HCT116 (cell line): ENCODE results near the gene EXOC6B. TPM values are rescaled to one million over a fixed set of nuclear protein-coding genes. Genes with fewer than 3 reads are reported as not detected.

Source experiments
- ATAC-seq: fragments of 200-7000 bp; cut with Tn5 transposase; 2 replicates; pipeline ENCODE4 v1.9.1; 2020; ENCODE audit warnings: mild to moderate bottlenecking, moderate library complexity
- BruUV-seq: library from RNA; stranded (reverse); fragments of 400-500 nt; replicated peaks from 2 replicates; lab custom pipeline; 2021; lab: Mats Ljungman, UMichigan
- CTCF ChIA-PET: fragments of 300-600 bp; sonication (Branson Sonifier 250); formaldehyde crosslinking; loops from one replicate; lab custom pipeline; 2021; ENCODE audit warnings: antibody characterized with exemption; lab: Charles Lee
- POLR2A ChIA-PET: fragments of 300-600, 350-600 bp; sonication (Branson Sonifier 250); formaldehyde crosslinking; loops from one replicate; lab custom pipeline; 2021; ENCODE audit warnings: antibody characterized with exemption; lab: Charles Lee
- RAD21 ChIA-PET, 2 experiments: fragments of 300-600 bp; sonication (Branson Sonifier 250); formaldehyde crosslinking; loops; one replicate each; lab custom pipeline; 2023; ENCODE audit warnings: low total read pairs in 2 of 2; ENCODE audit not compliant: uncharacterized antibody in 2 of 2, unreplicated experiment in 2 of 2, low non-redundant PET in 1 of 2; lab: Charles Lee
- DNase-seq: peaks from one replicate; pipeline ENCODE4 v3.0.0-alpha.2; 2010; ENCODE audit warnings: low read depth, low spot score
- H2AFZ ChIP-seq: fragments of 200-600 bp; shearing (Covaris generic), sonication (generic); 2 replicates; pipeline ENCODE4 v1.6.1; 2017; ENCODE audit warnings: low read depth, mixed run types, mixed read lengths, antibody characterized with exemption, low read length; ENCODE audit not compliant: poor library complexity, severe bottlenecking
- H3K27ac ChIP-seq: 2 replicates; pipeline ENCODE4 v1.5.1; 2012; ENCODE audit warnings: low read depth, low read length
- H3K27me3 ChIP-seq: fragments of 200-600 bp; sonication (generic); 2 replicates; pipeline ENCODE4 v1.6.1; 2016; ENCODE audit warnings: mixed run types, low read length, mixed read lengths; ENCODE audit not compliant: insufficient read depth
- H3K36me3 ChIP-seq, 2 experiments: fragments of 200-500 bp in 1 of 2; fragments of 200-600 bp in 1 of 2; sonication (Bioruptor generic) in 1 of 2; sonication (generic) in 1 of 2; 2 replicates each; pipeline versions ENCODE4 v1.5.1 to v1.6.1; 2014 to 2016; ENCODE audit warnings: low read length in 2 of 2, inconsistent platforms in 1 of 2, mixed read lengths in 1 of 2, mixed run types in 1 of 2; ENCODE audit not compliant: insufficient read depth in 2 of 2, control insufficient read depth in 1 of 2
- H3K4me1 ChIP-seq, 2 experiments: fragments of 200-600 bp in 1 of 2; sonication (generic) in 1 of 2; 2 replicates each; pipeline versions ENCODE4 v1.5.1 to v1.6.1; 2012 to 2017; ENCODE audit warnings: low read length in 2 of 2, inconsistent platforms in 1 of 2, mild to moderate bottlenecking in 1 of 2, mixed read lengths in 1 of 2, mixed run types in 1 of 2, moderate library complexity in 1 of 2; ENCODE audit not compliant: insufficient read depth in 2 of 2, control insufficient read depth in 1 of 2
- H3K4me2 ChIP-seq: fragments of 200-600 bp; sonication (generic); 2 replicates; pipeline ENCODE4 v1.6.1; 2017; ENCODE audit warnings: mixed run types, low read length, mixed read lengths
- H3K4me3 ChIP-seq, 2 experiments: fragments of 200-600 bp in 1 of 2; sonication (generic) in 1 of 2; replicated peaks in 1 of 2; 2 replicates each; pipeline ENCODE4 v1.5.1; 2011 to 2016; ENCODE audit warnings: low read length in 2 of 2, control low read depth in 1 of 2, low read depth in 1 of 2, mild to moderate bottlenecking in 1 of 2, mixed read lengths in 1 of 2, mixed run types in 1 of 2
- H3K79me2 ChIP-seq: fragments of 200-600 bp; sonication (generic); 2 replicates; pipeline ENCODE4 v1.6.1; 2017; ENCODE audit warnings: mild to moderate bottlenecking, mixed run types, low read length, moderate library complexity, mixed read lengths; ENCODE audit not compliant: insufficient read depth
- H3K9ac ChIP-seq: fragments of 200-600 bp; sonication (generic); 2 replicates; pipeline ENCODE4 v1.6.1; 2016; ENCODE audit warnings: low read length, mixed read lengths
- H3K9me2 ChIP-seq: fragments of 200-600 bp; sonication (generic), shearing (Covaris generic); 2 replicates; pipeline ENCODE4 v1.6.1; 2017; ENCODE audit warnings: mixed run types, mild to moderate bottlenecking, moderate library complexity; ENCODE audit not compliant: insufficient read depth
- H3K9me3 ChIP-seq, 2 experiments: fragments of 200-500 bp in 1 of 2; fragments of 200-600 bp in 1 of 2; sonication (Bioruptor generic) in 1 of 2; sonication (generic) in 1 of 2; 2 replicates each; pipeline ENCODE4 v1.6.1; 2014 to 2017; ENCODE audit warnings: low read length in 2 of 2, mixed read lengths in 2 of 2, inconsistent platforms in 1 of 2, low read depth in 1 of 2, mild to moderate bottlenecking in 1 of 2, mixed run types in 1 of 2, moderate library complexity in 1 of 2; ENCODE audit not compliant: control insufficient read depth in 1 of 2, insufficient read depth in 1 of 2
- H4K20me1 ChIP-seq: fragments of 200-600 bp; sonication (generic), shearing (Covaris generic); 2 replicates; pipeline ENCODE4 v1.6.1; 2017; ENCODE audit warnings: mixed run types, mild to moderate bottlenecking, moderate library complexity; ENCODE audit not compliant: insufficient read depth
- CBX3 ChIP-seq: IDR thresholded peaks from 2 replicates; pipeline ENCODE4 v1.6.1; 2012; ENCODE audit warnings: low read depth
- CEBPB ChIP-seq: IDR thresholded peaks from 2 replicates; pipeline ENCODE4 v1.6.1; 2012; ENCODE audit warnings: low read depth
- EGR1 ChIP-seq: IDR thresholded peaks from 2 replicates; pipeline ENCODE4 v1.6.1; 2012; ENCODE audit warnings: low read depth
- ELF1 ChIP-seq: IDR thresholded peaks from 2 replicates; pipeline ENCODE4 v1.6.1; 2012; ENCODE audit warnings: low read depth, borderline replicate concordance
- EZH2 ChIP-seq: fragments of 200-600 bp; sonication (generic); IDR thresholded peaks from 2 replicates; pipeline ENCODE4 v1.6.1; 2017; ENCODE audit warnings: antibody characterized with exemption, mixed run types
- EZH2phosphoT487 ChIP-seq: fragments of 200-600 bp; IDR thresholded peaks from 2 replicates; pipeline ENCODE4 v1.6.1; 2018; ENCODE audit warnings: antibody characterized with exemption, borderline replicate concordance
- FOSL1 ChIP-seq: IDR thresholded peaks from 2 replicates; pipeline ENCODE4 v1.6.1; 2012; ENCODE audit warnings: low read depth
- JUND ChIP-seq: IDR thresholded peaks from 2 replicates; pipeline ENCODE4 v1.6.1; 2012
- POLR2A ChIP-seq: IDR thresholded peaks from 2 replicates; pipeline ENCODE4 v1.7.0; 2011; ENCODE audit warnings: borderline replicate concordance; ENCODE audit not compliant: insufficient read depth, insufficient read length; ENCODE audit errors: extremely low read depth
- RAD21 ChIP-seq: IDR thresholded peaks from 2 replicates; pipeline ENCODE4 v1.6.1; 2012; ENCODE audit warnings: low read depth, mild to moderate bottlenecking
- SIN3A ChIP-seq: IDR thresholded peaks from 2 replicates; pipeline ENCODE4 v1.6.1; 2012; ENCODE audit warnings: low read depth
- SRF ChIP-seq: IDR thresholded peaks from 2 replicates; pipeline ENCODE4 v1.6.1; 2012; ENCODE audit warnings: low read depth
- TCF7L2 ChIP-seq: IDR thresholded peaks from 2 replicates; pipeline ENCODE4 v1.7.0; 2011; ENCODE audit warnings: borderline replicate concordance, inconsistent platforms; ENCODE audit not compliant: insufficient read depth, insufficient read length; ENCODE audit errors: extremely low read depth
- YY1 ChIP-seq: IDR thresholded peaks from 2 replicates; pipeline ENCODE4 v1.6.1; 2011; ENCODE audit warnings: low read length, low read depth, moderate library complexity, mild to moderate bottlenecking; ENCODE audit not compliant: insufficient replicate concordance; ENCODE audit errors: extremely low read depth
- intact Hi-C: fragments of 100-400 bp; cut with micrococcal nuclease; formaldehyde crosslinking; loops from 2 replicates; pipeline ENCODE4 v1.10.0; 2022
- total RNA-seq: library from RNA; stranded (reverse); gene quantifications from one replicate; pipeline ENCODE4 v1.2.1, GENCODE V29; 2021; ENCODE audit not compliant: unreplicated experiment
- TF ChIP-seq, protein P1 (sequence below): IDR thresholded peaks from 2 replicates; pipeline ENCODE4 v1.6.1; 2011; ENCODE audit warnings: mild to moderate bottlenecking, low read length, moderate library complexity; ENCODE audit not compliant: insufficient replicate concordance; ENCODE audit errors: extremely low read depth

The EXOC6B gene
- total RNA-seq, 1 experiment from 2014 or later, result 25.4 TPM

DNA sequence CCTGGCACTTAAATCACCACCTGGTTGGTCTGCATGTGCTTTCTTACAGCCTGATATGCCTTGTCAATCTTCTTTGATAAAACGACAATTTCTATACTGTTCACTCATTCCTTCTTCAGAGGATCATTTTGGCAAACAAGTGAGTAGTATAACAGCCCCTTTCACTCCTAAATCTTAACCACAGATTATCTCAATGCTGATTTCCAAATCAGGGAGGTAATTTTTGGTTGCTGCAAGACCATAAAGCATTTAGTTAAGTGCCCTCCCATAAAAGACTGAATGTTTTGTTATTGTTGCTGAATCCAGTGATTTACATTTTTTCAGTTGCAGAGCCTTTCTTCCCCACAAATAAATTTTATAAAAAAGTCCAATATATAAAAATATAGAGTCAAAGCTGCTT lies 549.0 kb downstream of the EXOC6B start:
- DNase-seq (no peak), ATAC-seq (no peak)
- intact Hi-C loops, result no loop called here
- no peak overlapping the region for H3K27ac ChIP-seq
- BruUV-seq, result no TSS peak
- no peaks in the 10 kb centered on the region for H3K79me2 ChIP-seq
- no peak overlapping the region for H3K4me3 ChIP-seq
- ChIA-PET POLR2A (no interaction called here), RAD21 (no interaction called here), CTCF (no interaction called here)
- no peaks in the 10 kb centered on the region for H3K36me3 ChIP-seq
- H2AFZ ChIP-seq, result no peak overlapping the region
- H4K20me1 ChIP-seq, result no peaks in the 10 kb centered on the region
- H3K4me1 ChIP-seq, result peaks cover 0 to 5% of the 10 kb centered on the region in 2 experiments; a peak in 1 of 4 replicates
- H3K9ac ChIP-seq, result no peak overlapping the region
- TF ChIP-seq POLR2A (no peak), CBX3 (no peak), EZH2phosphoT487 (no peak), EGR1 (no peak), SRF (no peak), EZH2 (no peak), FOSL1 (no peak), ELF1 (no peak), SIN3A (no peak)
- TF ChIP-seq, protein P1, sequence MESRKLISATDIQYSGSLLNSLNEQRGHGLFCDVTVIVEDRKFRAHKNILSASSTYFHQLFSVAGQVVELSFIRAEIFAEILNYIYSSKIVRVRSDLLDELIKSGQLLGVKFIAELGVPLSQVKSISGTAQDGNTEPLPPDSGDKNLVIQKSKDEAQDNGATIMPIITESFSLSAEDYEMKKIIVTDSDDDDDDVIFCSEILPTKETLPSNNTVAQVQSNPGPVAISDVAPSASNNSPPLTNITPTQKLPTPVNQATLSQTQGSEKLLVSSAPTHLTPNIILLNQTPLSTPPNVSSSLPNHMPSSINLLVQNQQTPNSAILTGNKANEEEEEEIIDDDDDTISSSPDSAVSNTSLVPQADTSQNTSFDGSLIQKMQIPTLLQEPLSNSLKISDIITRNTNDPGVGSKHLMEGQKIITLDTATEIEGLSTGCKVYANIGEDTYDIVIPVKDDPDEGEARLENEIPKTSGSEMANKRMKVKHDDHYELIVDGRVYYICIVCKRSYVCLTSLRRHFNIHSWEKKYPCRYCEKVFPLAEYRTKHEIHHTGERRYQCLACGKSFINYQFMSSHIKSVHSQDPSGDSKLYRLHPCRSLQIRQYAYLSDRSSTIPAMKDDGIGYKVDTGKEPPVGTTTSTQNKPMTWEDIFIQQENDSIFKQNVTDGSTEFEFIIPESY, result no peak
- H3K4me2 ChIP-seq, result no peak overlapping the region
- H3K9me3 ChIP-seq, result no peaks in the 10 kb centered on the region
- no peaks in the 10 kb centered on the region for H3K9me2 ChIP-seq
- H3K27me3 ChIP-seq, result no peaks in the 10 kb centered on the region

DNA sequence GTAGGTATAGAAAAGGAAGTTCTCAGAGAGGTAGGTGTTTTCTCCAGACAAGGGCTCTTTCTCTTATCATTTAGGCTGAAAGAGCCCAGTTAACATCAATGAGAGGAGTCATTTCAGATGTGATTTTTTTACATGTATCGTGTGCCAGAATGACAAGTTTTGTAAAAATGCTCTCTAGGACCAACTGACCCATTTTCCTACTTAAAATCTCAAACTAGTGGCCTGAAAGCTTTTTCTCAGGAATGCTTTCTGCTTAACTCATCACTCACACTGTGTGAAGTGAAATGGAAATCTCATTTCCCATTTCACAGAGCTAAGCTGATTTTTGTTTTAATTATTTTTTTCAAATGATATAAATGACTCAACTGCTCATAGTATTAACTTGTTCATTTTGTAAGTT lies 549.5 kb downstream of the EXOC6B start:
- no peaks in the 10 kb centered on the region for H3K79me2 ChIP-seq
- intact Hi-C loops, result no loop called here
- H3K27ac ChIP-seq, result no peak overlapping the region
- no peak overlapping the region for H3K9ac ChIP-seq
- ATAC-seq (no peak), DNase-seq (no peak)
- BruUV-seq, result no TSS peak
- RAD21 ChIA-PET, result no interaction called here
- peaks cover 0 to 5% of the 10 kb centered on the region in 2 experiments; a peak in 1 of 4 replicates for H3K4me1 ChIP-seq
- no peaks in the 10 kb centered on the region for H3K9me3 ChIP-seq
- no peak overlapping the region for H3K4me2 ChIP-seq
- CTCF ChIA-PET, result no interaction called here
- no peaks in the 10 kb centered on the region for H3K36me3 ChIP-seq
- no peak overlapping the region for H2AFZ ChIP-seq
- no peak overlapping the region for H3K4me3 ChIP-seq
- no peaks in the 10 kb centered on the region for H4K20me1 ChIP-seq
- no peaks in the 10 kb centered on the region for H3K27me3 ChIP-seq
- POLR2A ChIA-PET, result no interaction called here
- no peaks in the 10 kb centered on the region for H3K9me2 ChIP-seq
- TF ChIP-seq, protein P1, result no peak
- no peak for TF ChIP-seq RAD21
- TF ChIP-seq CEBPB, result no peak
- no peak for TF ChIP-seq JUND
- TF ChIP-seq TCF7L2, result no peak
- TF ChIP-seq YY1, result no peak
